C4-2B (cell line): Measurements from ENCODE around the gene MAPKBP1.

Source experiments
- ZFX ChIP-seq: fragments of 450-650 bp; IDR thresholded peaks from 2 replicates; pipeline ENCODE4 v1.6.1; 2017
- TF ChIP-seq, protein P1 (sequence below): fragments of 450-650 bp; conservative IDR thresholded peaks from 2 replicates; pipeline ENCODE4 v1.5.1; 2017; ENCODE audit warnings: mild to moderate bottlenecking

DNA sequence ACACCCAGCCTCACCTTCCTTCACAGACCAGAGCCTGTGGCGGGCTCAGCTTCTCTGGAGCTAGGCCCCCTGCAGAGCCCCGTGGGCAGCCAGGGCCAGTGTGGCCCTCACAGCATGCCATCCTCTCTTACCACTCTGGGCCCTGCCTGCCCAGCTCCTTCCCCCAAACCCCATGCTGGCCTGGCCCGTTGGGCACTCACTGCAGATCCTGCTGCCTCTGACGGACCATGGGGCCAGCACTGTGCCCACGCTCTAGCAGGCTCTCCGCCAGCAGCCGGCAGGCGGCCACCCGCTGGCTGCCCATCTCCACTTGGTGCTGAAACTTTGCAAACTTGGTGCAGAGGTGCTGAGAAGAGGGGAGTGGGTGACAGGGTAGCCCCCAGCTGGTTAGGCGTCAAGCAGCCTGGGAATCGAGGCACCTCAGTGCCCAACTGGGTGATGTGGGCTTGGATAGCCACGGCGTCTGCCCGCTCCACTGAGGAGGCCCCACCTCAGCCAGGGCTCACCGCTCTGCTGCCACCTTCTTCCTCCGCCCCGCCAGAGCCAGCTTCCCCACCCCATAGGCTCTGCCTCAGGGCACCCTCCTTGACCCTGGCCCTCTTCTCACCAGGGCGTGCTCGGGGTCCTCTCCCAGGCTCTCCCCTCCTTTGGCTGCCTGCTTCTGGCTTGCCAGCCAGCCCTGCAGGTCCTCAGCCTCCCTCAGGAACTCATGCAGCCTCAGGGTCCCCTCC lies 97.1 kb downstream of the MAPKBP1 start:
- TF ChIP-seq, protein P1, sequence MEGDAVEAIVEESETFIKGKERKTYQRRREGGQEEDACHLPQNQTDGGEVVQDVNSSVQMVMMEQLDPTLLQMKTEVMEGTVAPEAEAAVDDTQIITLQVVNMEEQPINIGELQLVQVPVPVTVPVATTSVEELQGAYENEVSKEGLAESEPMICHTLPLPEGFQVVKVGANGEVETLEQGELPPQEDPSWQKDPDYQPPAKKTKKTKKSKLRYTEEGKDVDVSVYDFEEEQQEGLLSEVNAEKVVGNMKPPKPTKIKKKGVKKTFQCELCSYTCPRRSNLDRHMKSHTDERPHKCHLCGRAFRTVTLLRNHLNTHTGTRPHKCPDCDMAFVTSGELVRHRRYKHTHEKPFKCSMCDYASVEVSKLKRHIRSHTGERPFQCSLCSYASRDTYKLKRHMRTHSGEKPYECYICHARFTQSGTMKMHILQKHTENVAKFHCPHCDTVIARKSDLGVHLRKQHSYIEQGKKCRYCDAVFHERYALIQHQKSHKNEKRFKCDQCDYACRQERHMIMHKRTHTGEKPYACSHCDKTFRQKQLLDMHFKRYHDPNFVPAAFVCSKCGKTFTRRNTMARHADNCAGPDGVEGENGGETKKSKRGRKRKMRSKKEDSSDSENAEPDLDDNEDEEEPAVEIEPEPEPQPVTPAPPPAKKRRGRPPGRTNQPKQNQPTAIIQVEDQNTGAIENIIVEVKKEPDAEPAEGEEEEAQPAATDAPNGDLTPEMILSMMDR, result no peak
- TF ChIP-seq ZFX, result no peak
